ENCODE results near the gene TPP2.

Gene TPP2

DNA sequence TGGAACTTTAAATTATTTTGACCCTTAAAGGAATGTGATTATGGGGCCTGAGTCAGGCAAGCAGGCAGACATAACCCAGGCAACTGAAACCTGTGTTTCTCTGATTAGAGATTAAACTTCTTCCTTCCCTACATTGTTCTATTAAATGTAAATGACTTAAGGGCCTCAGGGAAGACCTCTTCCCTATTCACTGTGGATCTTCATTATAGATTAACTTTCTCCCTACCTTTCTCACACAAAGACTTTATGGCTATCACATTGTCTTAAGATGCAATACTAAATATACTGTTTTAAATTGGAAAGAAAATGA is 106.9 kb downstream of the TPP2 start:
- CTCF ChIA-PET = interaction anchor here (0.6 kb wide), 1 partner anchor 46 kb away, joined by 7 read pairs; no protein-coding TSS in a partner anchor
- POLR2A ChIA-PET (ENCODE audit: low non-redundant PET) = no interaction called here
- no peak overlapping the region for H3K27ac ChIP-seq
- TF ChIP-seq, protein P1, sequence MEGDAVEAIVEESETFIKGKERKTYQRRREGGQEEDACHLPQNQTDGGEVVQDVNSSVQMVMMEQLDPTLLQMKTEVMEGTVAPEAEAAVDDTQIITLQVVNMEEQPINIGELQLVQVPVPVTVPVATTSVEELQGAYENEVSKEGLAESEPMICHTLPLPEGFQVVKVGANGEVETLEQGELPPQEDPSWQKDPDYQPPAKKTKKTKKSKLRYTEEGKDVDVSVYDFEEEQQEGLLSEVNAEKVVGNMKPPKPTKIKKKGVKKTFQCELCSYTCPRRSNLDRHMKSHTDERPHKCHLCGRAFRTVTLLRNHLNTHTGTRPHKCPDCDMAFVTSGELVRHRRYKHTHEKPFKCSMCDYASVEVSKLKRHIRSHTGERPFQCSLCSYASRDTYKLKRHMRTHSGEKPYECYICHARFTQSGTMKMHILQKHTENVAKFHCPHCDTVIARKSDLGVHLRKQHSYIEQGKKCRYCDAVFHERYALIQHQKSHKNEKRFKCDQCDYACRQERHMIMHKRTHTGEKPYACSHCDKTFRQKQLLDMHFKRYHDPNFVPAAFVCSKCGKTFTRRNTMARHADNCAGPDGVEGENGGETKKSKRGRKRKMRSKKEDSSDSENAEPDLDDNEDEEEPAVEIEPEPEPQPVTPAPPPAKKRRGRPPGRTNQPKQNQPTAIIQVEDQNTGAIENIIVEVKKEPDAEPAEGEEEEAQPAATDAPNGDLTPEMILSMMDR (conservative IDR thresholded peaks at IDR 0.05; ENCODE audit: low read depth) = no peak
- no peak for DNase-seq (ENCODE audit: low spot score)

DNA sequence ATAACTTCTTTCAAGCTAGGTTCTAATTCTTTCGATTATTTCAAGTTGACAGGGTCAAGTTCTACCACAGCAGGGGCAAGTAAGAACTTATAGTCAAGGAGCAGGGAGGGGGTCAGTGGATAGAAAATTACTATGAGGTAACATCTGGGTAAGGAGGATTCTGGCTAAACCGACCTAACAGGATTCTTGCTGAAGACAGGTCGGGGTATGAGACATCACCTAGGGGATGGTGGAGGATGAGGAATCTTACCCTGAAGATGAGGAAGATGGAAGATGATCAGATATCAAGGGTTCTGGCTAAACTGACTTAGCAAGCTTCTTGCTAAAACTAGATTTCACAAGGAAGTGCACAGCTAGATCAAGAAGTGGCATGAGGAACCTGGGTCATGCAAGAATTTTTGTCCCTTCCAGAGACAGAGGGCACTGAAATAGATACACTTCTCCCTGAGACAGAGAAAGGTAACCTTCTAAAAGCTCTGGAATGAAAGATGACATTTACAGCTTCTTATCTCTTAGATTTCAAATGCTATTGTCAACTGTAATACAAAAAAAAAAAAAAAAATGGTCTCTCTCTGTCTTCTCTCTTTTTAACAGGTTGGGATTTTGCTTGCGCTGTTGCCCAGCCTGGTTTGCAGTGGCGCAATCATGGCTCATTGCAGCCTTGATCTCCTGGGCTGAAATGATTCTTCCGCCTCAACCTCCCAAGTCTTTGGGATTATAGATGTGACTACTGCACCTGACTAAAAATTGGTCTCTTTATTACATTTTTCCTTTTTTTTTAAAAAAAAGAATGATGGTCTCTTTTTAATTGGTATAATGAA is 107.7 kb downstream of the TPP2 start:
- ChIA-PET POLR2A (ENCODE audit: low non-redundant PET) (no interaction called here), CTCF (interaction anchor here (0.5 to 0.7 kb wide), 2 partner anchors 293 to 300 kb away, joined by 3 to 7 read pairs; no protein-coding TSS in a partner anchor)
- TF ChIP-seq, protein P1 (conservative IDR thresholded peaks at IDR 0.05; ENCODE audit: low read depth) = no peak
- H3K27ac ChIP-seq = no peak overlapping the region
- DNase-seq (ENCODE audit: low spot score) = peak; percentile 20

DNA sequence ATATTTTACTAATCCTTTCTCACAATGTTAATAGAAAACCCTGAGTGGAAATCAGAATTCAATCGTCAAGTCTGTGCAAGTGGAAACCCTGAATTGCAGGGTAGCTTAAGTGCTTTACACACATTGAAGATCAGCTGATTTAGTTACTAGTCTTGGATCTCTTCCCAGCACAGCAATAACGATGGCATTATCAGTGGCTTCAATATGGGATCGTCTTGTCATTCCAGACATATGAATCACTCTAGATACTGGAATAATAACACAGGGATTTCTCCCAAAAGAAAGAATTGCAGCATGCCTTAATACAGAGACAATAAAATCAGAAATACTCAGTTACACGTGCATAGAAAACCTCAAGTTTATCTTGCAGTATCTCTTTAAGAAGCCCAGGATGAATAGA is 110.7 kb downstream of the TPP2 start:
- DNase-seq (ENCODE audit: low spot score) = peak; percentile 85
- TF ChIP-seq, protein P1 (conservative IDR thresholded peaks at IDR 0.05; ENCODE audit: low read depth) = no peak
- POLR2A ChIA-PET (ENCODE audit: low non-redundant PET) = no interaction called here
- no peak overlapping the region for H3K27ac ChIP-seq
- CTCF ChIA-PET = interaction anchor here (1.9 kb wide), 1 partner anchor 17 kb away, joined by 5 read pairs; no protein-coding TSS in a partner anchor

DNA sequence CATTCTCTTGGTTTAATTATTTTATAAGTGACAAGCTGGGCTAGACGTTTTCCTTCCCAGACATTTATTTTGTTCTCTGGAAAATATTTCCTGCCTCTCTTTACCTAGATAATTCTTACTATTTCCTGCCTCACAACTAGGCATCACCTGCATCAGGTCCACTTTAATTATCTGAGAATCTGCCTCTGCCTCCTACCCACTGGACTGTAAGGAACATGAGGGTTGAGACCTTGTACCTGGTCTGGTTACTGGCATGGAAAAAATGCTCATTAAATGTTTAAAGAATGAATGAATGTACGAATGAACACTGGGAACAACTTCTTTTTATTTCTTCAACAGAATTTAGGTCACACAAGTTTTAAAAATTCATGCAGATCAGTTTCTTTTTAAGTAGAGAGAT is 111.4 kb downstream of the TPP2 start:
- TF ChIP-seq, protein P1 (conservative IDR thresholded peaks at IDR 0.05; ENCODE audit: low read depth) = no peak
- POLR2A ChIA-PET (ENCODE audit: low non-redundant PET) = no interaction called here
- no peak for DNase-seq (ENCODE audit: low spot score)
- no peak overlapping the region for H3K27ac ChIP-seq
- CTCF ChIA-PET = interaction anchor here (1.9 kb wide), 1 partner anchor 17 kb away, joined by 5 read pairs; no protein-coding TSS in a partner anchor

DNA sequence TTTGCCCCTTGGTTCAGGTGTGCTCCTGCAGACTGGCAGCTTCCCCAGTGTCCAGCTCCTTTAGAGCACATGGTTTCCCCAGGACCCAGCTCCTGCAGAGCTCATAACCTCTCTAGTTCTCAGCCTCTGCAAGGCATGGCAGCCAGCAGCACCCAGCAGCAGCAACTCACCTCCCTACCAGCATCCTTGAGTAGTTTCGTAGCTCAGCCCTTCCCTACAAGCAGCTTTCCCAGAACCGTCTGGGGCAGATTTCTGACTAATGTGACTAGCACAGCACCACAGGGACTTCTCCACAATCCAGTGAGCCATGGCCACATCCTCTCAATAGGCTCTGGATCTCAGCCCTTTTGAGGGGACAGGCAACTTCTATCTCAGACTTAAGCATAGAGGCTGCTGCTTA is 112.2 kb downstream of the TPP2 start:
- TF ChIP-seq, protein P1 (conservative IDR thresholded peaks at IDR 0.05; ENCODE audit: low read depth) = no peak
- no peak overlapping the region for H3K27ac ChIP-seq
- ChIA-PET CTCF (interaction anchor here (1.9 kb wide), 1 partner anchor 16 kb away, joined by 5 read pairs; no protein-coding TSS in a partner anchor), POLR2A (ENCODE audit: low non-redundant PET) (no interaction called here)
- DNase-seq (ENCODE audit: low spot score) = no peak

DNA sequence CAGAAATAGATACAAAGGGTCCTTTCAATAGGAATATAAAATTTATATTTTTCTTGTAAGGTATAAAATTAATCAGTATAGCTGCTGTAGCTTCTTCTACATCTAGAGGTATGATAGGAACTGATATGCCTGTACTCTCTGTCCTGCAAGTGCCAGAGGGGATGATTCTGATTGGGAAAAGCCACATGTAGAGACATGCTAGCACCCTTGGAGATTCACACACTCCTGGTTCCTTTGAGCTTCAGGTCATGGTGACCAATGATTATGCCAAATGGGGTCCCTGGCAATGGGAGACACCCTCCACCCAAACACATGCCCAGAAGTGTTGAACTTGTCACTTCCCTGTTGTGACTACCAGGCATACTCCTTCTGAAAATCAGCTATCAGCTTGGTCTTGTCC is 112.8 kb downstream of the TPP2 start:
- ChIA-PET POLR2A (ENCODE audit: low non-redundant PET) (no interaction called here), CTCF (interaction anchor here (0.9 kb wide), 1 partner anchor 153 kb away, joined by 3 read pairs; no protein-coding TSS in a partner anchor)
- peak overlapping the region; percentile 63 for H3K27ac ChIP-seq
- TF ChIP-seq, protein P1 (conservative IDR thresholded peaks at IDR 0.05; ENCODE audit: low read depth) = no peak
- DNase-seq (ENCODE audit: low spot score) = no peak

Measured in RWPE1 (cell line).